Heart right ventricle (tissue), 16 donors: Measurements from ENCODE around the gene TCIRG1. TPM values are rescaled to one million over a fixed set of nuclear protein-coding genes. Genes with fewer than 3 reads are reported as not detected.

Experiments used
- ATAC-seq, 8 donors: fragments of 200-7000 bp; cut with Tn5 transposase; one replicate each; pipeline ENCODE4 v1.9.1; 2020; ENCODE audit warnings: mild to moderate bottlenecking in 8 of 8, moderate library complexity in 8 of 8, moderate number of reproducible peaks in 1 of 8
- DNase-seq, 2 donors: peaks; one replicate each; pipeline ENCODE4 v3.0.0-alpha.2; 2020
- H3K27ac ChIP-seq, 10 donors: fragments of 200-600 bp; sonication (generic) in 2 of 10; one replicate each; pipeline versions ENCODE4 v1.5.0 to v1.8.0; 2020 to 2022; ENCODE audit warnings: mild to moderate bottlenecking in 3 of 10
- H3K27me3 ChIP-seq, 7 donors: fragments of 200-600 bp; one replicate each; pipeline ENCODE4 v1.8.0; 2021 to 2022; ENCODE audit warnings: mild to moderate bottlenecking in 2 of 7
- H3K36me3 ChIP-seq, 9 donors: fragments of 200-600 bp; sonication (generic) in 1 of 9; one replicate each; pipeline versions ENCODE4 v1.5.0 to v1.8.0; 2020 to 2022; ENCODE audit warnings: mild to moderate bottlenecking in 2 of 9
- H3K4me1 ChIP-seq, 9 donors: fragments of 200-600 bp; sonication (generic) in 1 of 9; one replicate each; pipeline versions ENCODE4 v1.5.0 to v1.8.0; 2020 to 2022; ENCODE audit warnings: mild to moderate bottlenecking in 4 of 9
- H3K4me3 ChIP-seq, 10 donors: fragments of 200-600 bp; sonication (generic) in 2 of 10; one replicate each; pipeline versions ENCODE4 v1.5.0 to v1.8.0; 2020 to 2022; ENCODE audit warnings: mild to moderate bottlenecking in 7 of 10, moderate library complexity in 2 of 10
- H3K9me3 ChIP-seq, 11 donors: fragments of 200-600 bp in 10 of 11; sonication (generic) in 2 of 11; one replicate each; pipeline versions ENCODE4 v1.5.0 to v1.8.0; 2013 to 2022; ENCODE audit warnings: mild to moderate bottlenecking in 2 of 11, control low read depth in 1 of 11, moderate library complexity in 1 of 11
- CTCF ChIP-seq, 9 donors: fragments of 200-600 bp; sonication (generic) in 2 of 9; IDR thresholded peaks; one replicate each; pipeline versions ENCODE4 v1.5.0 to v1.8.0; 2021 to 2022; ENCODE audit warnings: antibody characterized with exemption in 9 of 9, mild to moderate bottlenecking in 5 of 9, moderate library complexity in 1 of 9
- WGBS, 2 donors: extraction: QIAGEN DNeasy Blood & Tissue Kit; methylation state at CpG; one replicate each; pipeline ENCODE4 v1.1.7; 2013; ENCODE audit warnings: inconsistent platforms in 1 of 2; 5-methylcytosine and 5-hydroxymethylcytosine counted together
- intact Hi-C, 10 donors: fragments of 100-400 bp; cut with DNase I; formaldehyde crosslinking; loops; one replicate each; pipeline versions ENCODE4 v1.11.1 to v1.14.2; 2022
- polyA plus RNA-seq, 2 donors: library from polyadenylated mRNA; stranded (reverse); fragments of 200-250 nt; gene quantifications; one replicate each; pipeline ENCODE4 v1.2.3, GENCODE V29; 2013
- total RNA-seq, 10 donors: library from RNA; stranded (reverse); fragmentation: NEBNext Ultra II Directional in 3 of 10; extraction: Animal tissue kit (Norgen Biotek cat#: 25700) in 3 of 10; gene quantifications; one replicate each; pipeline versions ENCODE4 v1.2.1 to v1.2.4, GENCODE V29; 2021 to 2023
- donor health status: Arrhythmogenic right ventricular cardiomyopathy.
- donor health status: ischemic (EF 13 %, LVEDD 7.1; RV severe dilation, severe dysfunction).
- donor health status: healthy with polysubstance abuse.
- donor health status: DM: no; HTN: yes; CAD: no.
- donor health status: DM: no; HTN: no; CAD: no.
- donor health status: ischemic (EF 25% LVEDD 6.9; RV normal size, moderate dysfunction).
- donor health status: ischemic (EF 25% LVEDD 5.7; RV mildly dilated, moderate dysfunction).
- donor health status: healthy.
- donor health status: DM: yes; HTN: yes; CAD: no.
- donor health status: Ischemic cardiomyopathy.
- donor health status: ischemic (EF 35%, LVEDD 5.7; RV mildly dilated, moderate dysfunction).
- donor health status: nonischemic (EF 11% LVEDD 7.7; RV severe dilation, severe dysfunction).
- donor health status: DM: yes; HTN: yes; CAD: no.
- donor health status: PGD.
- donor health status: ischemic (EF 29% LVEDD 5.4; RV normal size, mild dysfunction).
- donor health status: nonischemic (EF 23%, LVEDD 6.1; RV moderate dilation, normal function).

TCIRG1 gene
- total and polyA plus RNA-seq, 12 donors = 7.9 to 91.4 (median 15.1) TPM

- no peak for TF ChIP-seq CTCF (IDR thresholded peaks at IDR 0.05)
- WGBS, 2 donors = 89 to 94% methylated on average over 27 of the region's 27 CpGs
- Histone ChIP-seq H3K9me3 (no peaks in the 10 kb centered on the region), H3K4me3 (no peak overlapping the region), H3K27ac (no peak overlapping the region), H3K4me1 (peaks cover 13 to 42% (median 28%) of the 10 kb centered on the region in 9 donors), H3K27me3 (no peaks in the 10 kb centered on the region), H3K36me3 (peaks cover 0 to 63% (median 0%) of the 10 kb centered on the region in 9 donors)
- DNase-seq (no peak), ATAC-seq (no peak)
- intact Hi-C loops = no loop called here
Observed at GRCh38 chr11:68042219-68043028, 3.6 kb downstream of the TCIRG1 start.

GRCh38 chr11:68043029-68043348, 4.2 kb downstream of the TCIRG1 start:
- Histone ChIP-seq H3K27ac (no peak overlapping the region), H3K4me1 (peaks cover 8 to 37% (median 22%) of the 10 kb centered on the region in 9 donors), H3K4me3 (no peak overlapping the region), H3K36me3 (peaks cover 0 to 69% (median 0%) of the 10 kb centered on the region in 9 donors), H3K27me3 (no peaks in the 10 kb centered on the region), H3K9me3 (no peaks in the 10 kb centered on the region)
- TF ChIP-seq CTCF (IDR thresholded peaks at IDR 0.05) = no peak
- 80% methylated on average over 8 of the region's 8 CpGs for WGBS, 2 donors
- intact Hi-C loops = no loop called here
- ATAC-seq = no peak
- DNase-seq = no peak

- WGBS, 2 donors = 90% methylated on average over 34 to 36 of the region's 36 CpGs
- no peak for TF ChIP-seq CTCF (IDR thresholded peaks at IDR 0.05)
- H3K4me3 ChIP-seq = no peak overlapping the region
- H3K9me3 ChIP-seq = no peaks in the 10 kb centered on the region
- DNase-seq (no peak), ATAC-seq (no peak)
- H3K27ac ChIP-seq = no peak overlapping the region
- peaks cover 4 to 31% (median 16%) of the 10 kb centered on the region in 9 donors for H3K4me1 ChIP-seq
- intact Hi-C loops = no loop called here
- H3K36me3 ChIP-seq = peaks cover 0 to 74% (median 0%) of the 10 kb centered on the region in 9 donors
- no peaks in the 10 kb centered on the region for H3K27me3 ChIP-seq
Observed at GRCh38 chr11:68043349-68044144, 4.7 kb downstream of the TCIRG1 start.

GRCh38 chr11:68044145-68044813, 5.5 kb downstream of the TCIRG1 start:
- Histone ChIP-seq H3K4me3 (no peak overlapping the region), H3K36me3 (peaks cover 0 to 82% (median 0%) of the 10 kb centered on the region in 9 donors), H3K27me3 (no peaks in the 10 kb centered on the region), H3K9me3 (no peaks in the 10 kb centered on the region), H3K4me1 (peaks cover 4 to 26% (median 14%) of the 10 kb centered on the region in 9 donors), H3K27ac (no peak overlapping the region)
- DNase-seq (no peak), ATAC-seq (no peak)
- TF ChIP-seq CTCF (IDR thresholded peaks at IDR 0.05) = no peak
- WGBS, 2 donors = 90 to 92% methylated on average over 23 to 24 of the region's 24 CpGs
- intact Hi-C loops = no loop called here
